Activated naive CD8-positive, alpha-beta T cell treated with anti-CD3 and anti-CD28 coated beads, Interleukin-2, amount 50 U/mL, for 16 hours (primary cell): ENCODE measurements around the gene COBL.

Experiments used
- DNase-seq: peaks from one replicate; pipeline ENCODE4 v3.0.0-alpha.2; 2020; ENCODE audit warnings: low read depth, low spot score

The COBL gene

DNA sequence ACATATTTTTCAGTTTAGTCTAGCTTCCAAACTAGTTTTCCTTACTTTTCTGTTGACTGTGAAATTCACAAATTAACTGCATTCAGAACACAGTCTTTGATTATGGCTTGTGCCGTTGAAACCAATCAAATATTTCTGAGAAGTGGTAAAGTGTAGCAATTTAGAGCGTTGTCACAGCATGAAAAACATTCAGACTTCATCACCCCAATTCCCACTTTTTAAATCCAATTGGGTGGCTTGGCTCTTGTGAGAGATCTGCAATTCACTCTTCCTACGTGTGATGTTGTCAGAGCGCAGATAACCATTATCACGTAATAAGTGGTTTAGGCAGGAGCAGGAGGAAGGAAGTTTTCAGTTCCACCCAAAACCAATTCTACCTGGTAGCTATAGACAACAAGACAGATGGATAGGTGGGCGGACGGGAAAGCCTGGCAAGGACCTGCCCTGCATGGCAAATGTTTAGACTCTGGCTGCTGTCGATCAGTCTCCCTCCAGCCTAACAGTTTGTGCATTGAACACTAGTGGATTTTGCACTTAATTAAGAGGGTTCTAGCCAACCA, 8.9 kb downstream of the COBL start:
- DNase-seq = no peak

DNA sequence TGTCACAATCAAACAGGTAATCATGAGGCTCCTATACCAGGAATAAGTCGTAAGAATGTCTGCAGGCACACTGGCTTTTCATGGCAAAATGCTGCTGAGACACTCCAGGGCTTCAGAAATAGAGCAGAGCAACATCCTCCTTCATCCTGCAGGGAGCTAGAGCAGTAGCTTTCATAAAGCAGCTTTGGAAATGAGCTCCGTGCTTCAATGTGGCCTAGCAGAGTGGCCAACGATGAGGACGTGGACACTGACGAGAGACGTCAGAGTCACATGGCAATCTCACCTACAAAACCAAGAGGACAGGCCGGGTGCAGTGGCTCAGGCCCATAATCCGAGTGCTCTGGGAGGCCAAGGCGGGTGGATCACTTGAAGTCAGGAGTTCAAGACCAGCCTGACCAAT, 9.8 kb downstream of the COBL start:
- no peak for DNase-seq

- no peak for DNase-seq
Observed at GRCh38 chr7:51304729-51305128, 11.9 kb downstream of the COBL start.

GRCh38 chr7:51303142-51303525, 13.5 kb downstream of the COBL start:
- no peak for DNase-seq

- no peak for DNase-seq
Observed at GRCh38 chr7:51301806-51302205, 14.8 kb downstream of the COBL start.

DNA sequence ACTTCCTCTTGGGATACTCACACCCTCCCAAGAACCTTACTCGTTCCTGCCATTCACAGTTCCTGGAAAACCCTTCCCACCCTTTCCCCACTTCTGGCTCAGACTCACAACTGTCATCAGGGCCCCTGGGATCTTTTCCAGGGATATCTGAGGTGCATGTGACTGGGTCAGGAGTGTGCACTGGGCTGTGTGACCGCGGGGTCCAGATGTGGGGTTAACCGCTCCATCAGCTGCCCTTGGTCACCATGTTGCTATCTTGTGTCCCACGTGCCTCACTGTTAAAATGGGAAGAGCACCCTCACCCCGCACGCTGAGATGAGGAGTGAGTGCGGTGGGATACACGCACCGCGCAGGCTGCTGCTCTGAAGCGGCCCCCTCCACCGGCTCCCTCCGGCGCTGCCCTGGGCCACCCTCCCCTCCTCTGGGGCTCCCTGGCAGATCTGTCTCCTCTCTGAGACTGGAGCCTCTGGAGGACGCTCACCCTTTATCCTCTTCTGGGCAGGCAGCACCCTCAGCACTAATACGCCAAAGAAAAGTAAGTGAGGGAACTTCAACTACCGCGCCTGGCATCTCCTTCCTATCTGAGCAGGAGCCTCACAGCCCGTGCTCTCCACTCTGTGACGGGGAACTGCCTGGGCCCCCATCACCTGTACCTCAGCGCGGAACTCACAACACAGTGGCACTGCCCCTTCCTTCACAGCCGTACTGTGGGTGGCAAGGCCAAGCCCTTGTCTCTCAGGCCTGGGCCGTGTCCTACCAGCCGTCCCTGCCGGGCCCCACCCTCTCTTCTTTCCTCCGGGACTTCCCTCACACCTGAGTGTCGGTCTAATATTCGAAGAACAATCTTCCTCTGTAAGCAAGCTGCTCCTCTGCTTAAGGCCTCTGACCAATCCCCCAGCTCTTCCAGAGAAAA, 15.6 kb downstream of the COBL start:
- DNase-seq = no peak

GRCh38 chr7:51299391-51300133, 17.0 kb downstream of the COBL start:
- DNase-seq = no peak

GRCh38 chr7:51298912-51299311, 17.7 kb downstream of the COBL start:
- no peak for DNase-seq

DNA sequence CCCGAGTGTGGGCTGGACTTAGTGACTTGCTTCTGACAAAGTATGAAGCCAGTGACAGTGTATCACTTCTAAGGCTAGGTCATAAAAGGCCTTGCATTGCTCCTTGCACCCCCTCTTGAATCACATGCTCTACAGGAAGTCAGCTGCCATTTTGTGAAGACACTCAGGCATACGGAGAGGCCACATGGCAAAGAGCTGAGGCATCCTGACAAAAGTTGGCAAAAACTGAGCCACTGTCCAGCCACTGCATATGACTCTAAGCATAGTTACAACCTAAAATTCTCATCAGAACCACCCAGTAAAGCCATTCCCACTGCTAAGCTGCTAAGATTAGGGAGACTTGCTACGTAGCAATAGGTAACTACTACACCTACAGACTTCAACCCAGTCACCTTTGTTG, 18.6 kb downstream of the COBL start:
- no peak for DNase-seq

GRCh38 chr7:51295440-51296245, 21.0 kb downstream of the COBL start:
- no peak for DNase-seq

DNA sequence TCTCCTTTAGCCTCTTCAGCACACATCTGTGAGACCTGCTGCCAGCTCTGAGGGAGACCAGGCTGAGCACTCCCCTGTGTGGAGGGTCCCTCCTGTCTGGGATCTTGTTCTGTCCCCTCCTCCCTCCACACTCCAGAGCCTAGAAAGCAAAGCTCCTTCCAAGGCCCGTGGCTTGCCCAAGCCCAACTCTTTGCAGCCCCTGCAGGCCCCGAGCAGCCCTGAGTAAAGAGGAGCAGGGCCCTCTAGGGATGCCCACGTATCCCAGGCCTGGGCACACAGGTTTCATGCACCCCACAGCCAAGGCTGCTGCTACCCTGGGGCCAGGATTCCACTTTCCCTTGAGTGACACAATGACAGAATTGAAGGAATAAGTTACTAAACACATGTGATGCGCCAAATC, 24.0 kb downstream of the COBL start:
- no peak for DNase-seq

DNA sequence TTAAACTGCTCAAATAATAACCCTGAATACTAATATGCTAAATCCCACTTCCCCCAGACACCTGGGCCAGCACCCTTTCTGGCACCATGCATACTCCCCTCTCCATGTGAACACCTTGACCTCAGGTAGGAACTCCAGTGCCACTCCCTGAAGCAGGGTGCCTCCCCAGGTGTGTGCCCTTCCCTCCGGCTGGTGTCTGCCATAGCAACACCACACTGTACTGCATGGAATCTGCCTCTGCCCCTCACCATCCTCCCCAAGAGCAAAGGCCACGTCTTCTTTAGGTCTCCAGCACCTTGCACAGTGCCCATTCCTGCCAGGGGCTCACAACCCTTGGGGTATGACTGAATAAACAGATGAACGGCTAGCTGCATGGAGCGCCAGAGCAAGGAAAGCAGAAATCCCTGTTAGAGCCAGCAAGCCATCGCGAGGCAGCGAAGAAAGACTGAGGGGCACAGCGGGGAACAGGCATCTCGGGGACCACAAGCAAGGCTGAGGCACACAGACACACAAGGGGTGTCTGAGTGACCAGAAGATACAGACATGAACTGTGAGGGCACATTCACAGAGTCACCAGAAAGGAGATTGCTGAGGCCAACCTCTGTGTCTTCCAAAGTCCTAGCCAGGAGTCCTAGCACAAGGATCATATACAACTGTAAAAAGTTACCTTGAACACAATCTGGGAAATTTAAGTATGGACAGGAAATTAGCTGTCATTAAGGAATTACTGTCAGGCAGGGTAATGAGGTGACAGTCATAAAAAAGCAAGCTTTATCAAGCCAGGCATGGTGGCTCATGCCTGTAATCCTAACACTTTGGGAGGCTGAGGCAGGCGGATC, 25.7 kb downstream of the COBL start:
- no peak for DNase-seq

DNA sequence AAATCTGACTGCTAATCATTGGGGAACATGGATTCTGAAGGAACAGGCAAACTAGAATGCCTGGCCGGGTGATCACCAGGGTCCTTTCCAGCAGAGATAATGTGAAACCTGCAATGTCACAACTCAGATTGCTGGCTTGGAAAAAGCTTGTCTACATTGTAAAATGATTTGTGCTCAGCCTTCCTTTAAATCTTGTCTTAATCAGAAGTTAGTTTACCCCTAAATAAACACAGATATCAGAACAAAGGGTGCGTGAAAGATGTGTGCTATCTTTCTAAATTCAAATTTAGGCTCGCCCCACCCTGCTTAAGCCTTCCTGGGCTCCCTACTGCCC, 26.3 kb downstream of the COBL start:
- DNase-seq = no peak

DNA sequence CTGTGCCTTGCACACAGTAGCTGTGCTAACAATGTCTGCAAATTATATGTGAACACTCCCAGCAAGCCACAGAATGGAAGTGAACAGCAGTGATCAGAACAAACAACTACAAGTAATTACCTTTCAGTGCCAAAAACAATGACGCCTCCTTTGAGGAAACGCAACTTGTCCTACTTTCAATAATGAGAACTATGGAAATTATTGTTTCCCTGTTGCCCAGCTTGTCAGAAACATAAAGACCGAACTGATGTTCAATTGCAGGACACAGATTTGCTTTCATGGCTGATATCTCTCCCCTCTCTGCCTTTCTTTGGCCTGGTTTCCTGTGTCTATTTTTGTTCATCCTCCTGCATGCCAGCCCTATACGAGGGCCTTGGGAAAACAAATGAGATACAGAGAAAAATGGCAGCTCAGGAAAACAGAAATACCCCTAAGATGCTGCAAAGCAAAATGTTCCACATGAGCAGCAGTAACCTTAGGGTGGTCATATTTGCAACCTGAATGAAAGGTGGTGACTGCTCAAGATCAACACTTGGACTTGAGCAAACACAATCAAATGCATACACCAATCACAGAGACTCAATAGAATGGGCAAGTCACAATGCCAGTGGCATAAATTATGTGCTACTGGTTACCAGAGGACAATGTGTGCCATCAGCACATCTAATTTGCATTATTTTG, 26.8 kb downstream of the COBL start:
- DNase-seq = no peak

GRCh38 chr7:51288896-51289622, 27.6 kb downstream of the COBL start:
- DNase-seq = no peak

DNA sequence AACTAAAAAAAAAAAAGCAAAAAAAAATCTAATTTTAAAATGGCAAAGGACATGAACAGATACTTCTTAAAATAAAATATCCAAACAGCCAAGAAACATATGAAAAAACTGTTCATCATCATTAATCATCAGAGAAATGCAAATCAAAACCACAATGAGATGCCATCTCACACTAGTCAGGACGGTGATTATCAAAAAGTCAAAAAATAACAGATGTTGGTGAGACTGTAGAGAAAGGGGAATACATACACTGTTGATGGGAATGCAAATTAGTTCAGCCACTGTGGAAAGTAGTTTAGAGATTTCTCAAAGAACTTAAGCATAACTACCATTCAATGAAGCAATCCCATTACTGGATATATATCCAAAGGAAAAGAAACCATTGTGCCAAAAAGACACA, 30.2 kb downstream of the COBL start:
- no peak for DNase-seq

GRCh38 chr7:51280156-51280555, 36.5 kb downstream of the COBL start:
- no peak for DNase-seq

- no peak for DNase-seq
Observed at GRCh38 chr7:51279391-51280023, 37.1 kb downstream of the COBL start.

- no peak for DNase-seq
Observed at GRCh38 chr7:51278797-51279196, 37.8 kb downstream of the COBL start.
